Skeletal muscle cell (primary cell): ENCODE results near the gene TNIK.
"Not testable (repeated sequence)": the region's sequence is repeated elsewhere in the genome, so short reads cannot be mapped to it uniquely, and the experiment has no call there.

Experiments used
- DNase-seq: peaks from one replicate; pipeline ENCODE4 v3.0.0-alpha.2; 2010; ENCODE audit warnings: low read depth
- H3K4me3 ChIP-seq: 2 replicates; pipeline ENCODE4 v1.5.1; 2011; ENCODE audit warnings: low read depth, mild to moderate bottlenecking, control low read depth, low read length, moderate library complexity

Gene TNIK

DNA sequence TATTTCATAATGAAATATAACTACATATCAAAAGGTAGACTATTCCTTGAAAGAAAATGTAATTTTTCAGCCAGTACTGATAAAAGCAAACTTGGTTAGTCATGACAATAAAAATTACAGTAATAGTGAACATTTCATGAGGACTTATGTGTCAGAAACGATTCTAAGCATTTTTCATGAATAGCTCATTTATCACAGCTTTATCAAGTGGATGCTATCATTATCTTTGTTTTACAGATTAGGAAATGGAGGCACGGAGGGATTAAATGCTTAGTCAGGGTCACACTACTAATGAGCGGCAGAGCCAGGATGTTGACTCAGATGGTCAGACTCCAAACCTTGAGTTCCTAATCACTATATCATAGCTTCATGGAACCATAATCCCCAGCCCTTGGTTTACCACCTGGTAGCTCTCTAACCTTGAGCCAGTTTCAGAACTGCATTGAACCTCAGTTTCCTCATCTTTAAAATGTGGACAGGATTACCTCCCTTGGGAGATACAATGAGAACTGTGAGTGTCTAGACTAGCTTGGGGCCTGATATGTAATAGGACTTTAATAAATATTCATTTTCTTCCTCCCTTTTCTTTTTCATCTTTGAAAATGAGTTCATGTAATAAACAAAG, 85.4 kb downstream of the TNIK start:
- no peak for DNase-seq
- H3K4me3 ChIP-seq: no peak overlapping the region

DNA sequence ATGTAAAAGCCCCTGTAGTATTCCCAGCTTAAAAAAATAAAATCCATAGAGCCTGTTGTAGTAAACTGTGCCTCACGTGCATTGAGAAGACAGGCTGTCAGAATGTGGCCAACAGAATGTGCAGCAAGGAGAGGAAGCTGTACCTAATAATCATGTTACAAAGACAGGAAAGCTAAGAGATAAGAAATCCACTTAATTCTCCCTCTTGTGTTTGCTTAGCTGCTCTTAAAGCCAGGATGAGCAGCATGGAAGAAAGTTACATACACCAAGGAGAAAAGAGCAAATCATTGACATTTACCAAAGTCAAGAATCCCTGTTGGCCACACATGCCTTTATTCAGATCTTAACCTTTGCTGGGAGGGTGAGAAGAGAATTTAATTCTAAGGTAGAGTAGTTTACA, 85.9 kb downstream of the TNIK start:
- no peak for DNase-seq
- H3K4me3 ChIP-seq: no peak overlapping the region

DNA sequence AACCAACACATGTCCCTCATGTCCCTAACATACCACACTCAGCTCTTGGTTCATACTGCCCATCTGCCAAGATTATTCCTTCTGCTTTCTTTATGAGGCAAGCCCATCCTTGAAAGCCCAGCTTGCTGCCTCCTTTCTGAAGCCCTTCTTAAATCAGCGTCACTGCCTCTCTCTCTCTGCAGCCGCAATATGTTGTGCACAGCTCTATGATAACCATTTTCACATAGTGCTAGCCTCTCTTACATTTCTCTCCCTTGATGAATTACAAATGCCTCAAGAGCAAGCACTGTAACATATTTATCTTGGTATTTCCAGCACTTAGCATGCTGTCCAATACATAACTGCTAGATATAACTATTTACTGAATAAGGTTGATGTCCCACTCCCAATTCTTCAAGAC, 86.5 kb downstream of the TNIK start:
- no peak overlapping the region for H3K4me3 ChIP-seq
- no peak for DNase-seq

GRCh38 chr3:171372694-171373093, 87.5 kb downstream of the TNIK start:
- DNase-seq: no peak
- H3K4me3 ChIP-seq: no peak overlapping the region

DNA sequence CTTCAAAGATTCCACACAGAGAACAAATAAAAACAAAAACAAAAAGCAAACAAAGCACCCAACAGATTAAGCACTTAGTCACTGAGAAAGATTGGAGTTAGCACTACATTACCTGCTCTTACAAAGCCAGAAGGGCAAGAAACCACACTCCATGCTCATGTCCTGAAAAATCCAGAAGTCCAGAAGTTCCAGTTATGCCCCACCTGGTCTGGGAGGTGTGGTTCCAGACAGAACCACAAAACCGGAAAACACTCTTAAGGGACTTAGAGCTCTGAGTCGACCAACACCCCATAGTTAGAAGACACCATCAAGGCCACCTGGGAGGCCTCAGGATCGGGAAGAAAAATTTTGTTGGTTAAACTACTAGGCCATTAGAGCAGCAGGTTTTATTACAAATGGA, 88.9 kb downstream of the TNIK start:
- no peak overlapping the region for H3K4me3 ChIP-seq
- DNase-seq: no peak

DNA sequence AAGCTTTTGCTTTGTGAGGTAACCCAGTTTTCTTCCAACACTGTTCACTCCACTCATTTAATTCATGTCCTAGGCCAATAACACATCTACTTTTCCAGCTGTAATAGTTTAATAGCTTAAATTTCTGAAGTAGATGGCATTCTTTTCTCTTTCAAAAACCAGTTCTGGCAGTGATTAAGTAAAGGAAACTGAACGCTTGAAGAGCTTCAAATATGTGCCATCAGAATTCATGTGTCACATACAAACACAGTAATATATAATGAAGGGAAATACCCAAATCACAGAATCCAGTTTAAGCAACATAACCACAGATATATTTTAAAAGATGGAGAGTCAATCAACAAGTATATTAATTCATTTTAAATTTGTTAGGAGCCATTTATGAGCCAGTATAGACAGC, 91.0 kb downstream of the TNIK start:
- no peak overlapping the region for H3K4me3 ChIP-seq
- no peak for DNase-seq

DNA sequence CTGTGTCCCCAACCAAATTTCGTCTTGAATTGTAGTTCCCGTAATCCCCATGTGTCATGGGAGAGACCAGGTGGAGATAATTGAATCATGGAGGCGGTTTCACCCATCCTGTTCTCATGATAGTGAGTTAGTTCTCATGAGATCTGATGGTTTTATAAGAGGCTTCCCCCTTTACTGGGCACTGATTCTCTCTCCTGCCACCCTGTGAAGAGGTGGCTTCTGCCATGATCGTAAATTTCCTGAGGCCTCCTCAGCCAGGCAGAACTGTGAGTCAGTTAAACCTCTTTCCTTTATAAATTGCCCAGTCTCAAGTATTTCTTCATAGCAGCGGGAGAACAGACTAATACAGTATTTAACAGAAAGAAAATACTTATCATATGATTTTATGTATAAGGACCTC, 93.5 kb downstream of the TNIK start:
- not testable (repeated sequence) for H3K4me3 ChIP-seq, DNase-seq

GRCh38 chr3:171366043-171366442, 94.2 kb downstream of the TNIK start:
- H3K4me3 ChIP-seq: no peak overlapping the region
- no peak for DNase-seq

GRCh38 chr3:171365489-171365888, 94.7 kb downstream of the TNIK start:
- H3K4me3 ChIP-seq: no peak overlapping the region
- DNase-seq: no peak

- DNase-seq: no peak
- H3K4me3 ChIP-seq: no peak overlapping the region
Observed at GRCh38 chr3:171364500-171364899, 95.7 kb downstream of the TNIK start.

DNA sequence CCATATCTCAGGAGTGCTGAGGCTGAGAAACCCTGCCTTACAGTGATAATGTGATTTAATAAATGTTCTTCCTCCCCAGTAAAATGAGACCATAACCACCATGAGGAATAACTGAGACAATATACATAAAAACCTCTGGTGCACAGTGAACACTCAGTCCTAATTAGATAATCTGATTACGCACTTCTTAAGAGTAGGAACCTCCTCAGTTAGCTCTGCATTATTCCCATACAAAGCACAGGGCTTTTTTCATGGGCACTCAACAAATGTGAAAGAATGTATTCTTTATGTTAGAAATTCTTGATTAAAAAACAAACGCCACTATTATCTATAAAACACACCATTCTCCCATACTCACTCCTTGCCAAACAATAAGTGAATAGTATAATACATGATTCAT, 97.0 kb downstream of the TNIK start:
- DNase-seq: no peak
- no peak overlapping the region for H3K4me3 ChIP-seq

DNA sequence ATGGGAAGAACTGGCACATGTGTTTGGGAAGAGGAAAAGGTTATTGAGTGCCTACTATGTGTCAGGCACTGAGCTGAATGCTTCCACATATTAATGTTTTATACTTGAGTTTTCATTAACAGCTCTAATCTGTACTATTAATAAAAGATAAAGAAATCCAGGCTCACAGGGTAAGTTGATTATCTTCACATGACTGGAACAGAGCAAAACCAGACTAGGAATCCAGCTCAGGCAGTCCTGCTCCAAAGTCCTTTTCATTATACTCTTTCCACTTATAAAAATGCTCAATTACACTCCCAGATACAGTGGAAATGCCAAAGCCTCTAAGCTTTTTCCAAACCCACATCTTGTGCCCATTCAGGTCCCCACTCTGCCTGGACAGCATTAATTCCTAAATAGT, 97.6 kb downstream of the TNIK start:
- DNase-seq: no peak
- no peak overlapping the region for H3K4me3 ChIP-seq

GRCh38 chr3:171358881-171359198, 101.4 kb downstream of the TNIK start:
- H3K4me3 ChIP-seq: no peak overlapping the region
- no peak for DNase-seq

GRCh38 chr3:171358181-171358880, 101.9 kb downstream of the TNIK start:
- DNase-seq: no peak
- no peak overlapping the region for H3K4me3 ChIP-seq

DNA sequence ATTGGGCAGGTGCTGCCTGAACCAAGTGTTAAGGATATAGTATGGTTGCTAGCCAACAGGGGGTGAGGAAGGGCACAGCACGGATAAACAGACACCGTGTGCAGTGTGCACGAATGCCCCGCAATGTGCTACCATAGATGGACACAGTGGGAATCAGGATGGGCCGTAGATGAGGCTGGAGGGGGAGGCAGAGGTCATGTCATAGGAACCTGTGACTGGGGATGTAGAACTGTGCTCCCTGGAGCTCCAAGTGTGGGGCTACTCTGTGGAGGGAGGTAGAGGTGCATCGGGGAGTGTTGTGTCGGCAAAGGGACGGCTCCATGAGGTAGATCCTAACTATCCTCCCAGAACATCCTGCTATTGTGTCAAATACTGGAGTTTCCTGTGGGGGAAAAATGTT, 102.5 kb downstream of the TNIK start:
- DNase-seq: no peak
- H3K4me3 ChIP-seq: no peak overlapping the region

GRCh38 chr3:171356251-171356650, 104.0 kb downstream of the TNIK start:
- DNase-seq: no peak

GRCh38 chr3:171354706-171355582, 105.3 kb downstream of the TNIK start:
- no peak for DNase-seq
- no peak overlapping the region for H3K4me3 ChIP-seq

More at GRCh38 chr3:171356251-171356650, 104.0 kb downstream of the TNIK start:
- H3K4me3 ChIP-seq: no peak overlapping the region

- no peak overlapping the region for H3K4me3 ChIP-seq
- no peak for DNase-seq
Observed at GRCh38 chr3:171354049-171354705, 106.0 kb downstream of the TNIK start.

GRCh38 chr3:171353423-171353822, 106.8 kb downstream of the TNIK start:
- DNase-seq: no peak
- no peak overlapping the region for H3K4me3 ChIP-seq

GRCh38 chr3:171352387-171352935, 107.7 kb downstream of the TNIK start:
- no peak overlapping the region for H3K4me3 ChIP-seq
- DNase-seq: no peak
